Neural cell (in vitro differentiated cells): Measurements from ENCODE around the gene CRACDL. TPM values are rescaled to one million over a fixed set of nuclear protein-coding genes. Genes with fewer than 3 reads are reported as not detected.

ENCODE experiments used
- H2AFZ ChIP-seq: fragments of 200-600, 300-800 bp; sonication (generic), shearing (Covaris generic); 2 replicates; pipeline ENCODE4 v1.6.0; 2014; ENCODE audit warnings: low read depth, mild to moderate bottlenecking, antibody characterized with exemption, low read length, moderate library complexity
- H3F3A ChIP-seq: fragments of 200-600 bp; shearing (Covaris generic); 2 replicates; pipeline ENCODE4 v1.6.1; 2016; ENCODE audit warnings: mild to moderate bottlenecking, moderate library complexity, mixed read lengths, antibody characterized with exemption, low read length; ENCODE audit not compliant: insufficient read depth, poor library complexity, severe bottlenecking
- H3K27ac ChIP-seq: fragments of 200-600, 300-800 bp; sonication (generic), shearing (Covaris generic); 2 replicates; pipeline ENCODE4 v1.5.1; 2014; ENCODE audit warnings: mild to moderate bottlenecking, low read length, moderate library complexity
- H3K27me3 ChIP-seq: fragments of 300-800, 200-600 bp; sonication (generic), shearing (Covaris generic); 2 replicates; pipeline ENCODE4 v1.6.0; 2014; ENCODE audit warnings: mild to moderate bottlenecking, low read depth, low read length, moderate library complexity; ENCODE audit not compliant: insufficient read depth
- H3K36me3 ChIP-seq: fragments of 300-800, 200-600 bp; sonication (generic), shearing (Covaris generic); 2 replicates; pipeline ENCODE4 v1.5.1; 2014; ENCODE audit warnings: mild to moderate bottlenecking, antibody characterized with exemption, low read length, moderate library complexity; ENCODE audit not compliant: insufficient read depth
- H3K4me2 ChIP-seq: fragments of 300-800, 200-600 bp; sonication (generic), shearing (Covaris generic); 2 replicates; pipeline ENCODE4 v1.6.0; 2014; ENCODE audit warnings: mild to moderate bottlenecking, low read length
- H3K4me3 ChIP-seq: fragments of 300-800, 200-600 bp; sonication (generic), shearing (Covaris generic); 2 replicates; pipeline ENCODE4 v1.5.1; 2014; ENCODE audit warnings: mild to moderate bottlenecking, low read length, moderate library complexity
- H3K79me2 ChIP-seq: fragments of 200-600 bp; shearing (Covaris generic); replicated peaks from 2 replicates; pipeline ENCODE4 v1.6.0; 2014; ENCODE audit warnings: mild to moderate bottlenecking, low read length, moderate library complexity; ENCODE audit not compliant: insufficient read depth
- H3K9ac ChIP-seq: fragments of 300-800, 200-600 bp; sonication (generic), shearing (Covaris generic); 2 replicates; pipeline ENCODE4 v1.6.1; 2016; ENCODE audit warnings: mild to moderate bottlenecking, low read length, mixed read lengths
- H3K9me2 ChIP-seq: fragments of 200-600 bp; shearing (Covaris generic); 2 replicates; pipeline ENCODE4 v1.6.1; 2016; ENCODE audit warnings: mild to moderate bottlenecking, low read length, mixed read lengths; ENCODE audit not compliant: insufficient read depth
- H3K9me3 ChIP-seq: fragments of 200-600, 300-800 bp; sonication (generic), shearing (Covaris generic); 2 replicates; pipeline ENCODE4 v1.6.1; 2016; ENCODE audit warnings: mild to moderate bottlenecking, mixed run types, low read length, moderate library complexity, mixed read lengths
- H4K20me1 ChIP-seq: fragments of 200-600 bp; shearing (Covaris generic); 2 replicates; pipeline ENCODE4 v1.6.1; 2016; ENCODE audit warnings: mild to moderate bottlenecking, mixed run types; ENCODE audit not compliant: insufficient read depth
- EP300 ChIP-seq: fragments of 450-650 bp; conservative IDR thresholded peaks from 2 replicates; pipeline ENCODE4 v1.6.1; 2014; ENCODE audit warnings: antibody characterized with exemption, mild to moderate bottlenecking, moderate library complexity; ENCODE audit not compliant: poor library complexity, severe bottlenecking
- EZH2 ChIP-seq: fragments of 200-600, 300-800 bp; shearing (Covaris generic), sonication (generic); IDR thresholded peaks from 2 replicates; pipeline ENCODE4 v1.6.1; 2014; ENCODE audit warnings: antibody characterized with exemption, low read length, borderline replicate concordance, mild to moderate bottlenecking; ENCODE audit not compliant: insufficient read depth, poor library complexity, severe bottlenecking
- MXI1 ChIP-seq: fragments of 450-650 bp; conservative IDR thresholded peaks from 2 replicates; pipeline ENCODE4 v1.6.1; 2014; ENCODE audit warnings: antibody characterized with exemption, mild to moderate bottlenecking; ENCODE audit not compliant: poor library complexity, severe bottlenecking
- POLR2AphosphoS5 ChIP-seq: IDR thresholded peaks from 2 replicates; pipeline ENCODE4 v1.6.1; 2012
- RAD21 ChIP-seq: fragments of 450-650 bp; conservative IDR thresholded peaks from 2 replicates; pipeline ENCODE4 v1.6.1; 2014; ENCODE audit warnings: antibody characterized with exemption, mild to moderate bottlenecking, moderate library complexity
- REST ChIP-seq: IDR thresholded peaks from 2 replicates; pipeline ENCODE4 v1.6.1; 2012; ENCODE audit warnings: borderline replicate concordance
- SMC3 ChIP-seq: fragments of 450-650 bp; conservative IDR thresholded peaks from 2 replicates; pipeline ENCODE4 v1.6.1; 2014; ENCODE audit warnings: antibody characterized with exemption, mild to moderate bottlenecking, moderate library complexity; ENCODE audit not compliant: poor library complexity
- TAF1 ChIP-seq: IDR thresholded peaks from 2 replicates; pipeline ENCODE4 v1.6.1; 2012; ENCODE audit warnings: low read depth
- polyA plus RNA-seq: library from polyadenylated mRNA; depleted of rRNA; stranded (reverse); fragments of >200 nt; gene quantifications from 2 replicates; pipeline ENCODE4 v1.2.3, GENCODE V29; 2014
- TF ChIP-seq, protein P1 (sequence below): fragments of 450-650 bp; IDR thresholded peaks from 2 replicates; pipeline ENCODE4 v1.5.1; 2014; ENCODE audit warnings: antibody characterized with exemption, mild to moderate bottlenecking, moderate library complexity; ENCODE audit not compliant: poor library complexity, severe bottlenecking

The CRACDL gene
- polyA plus RNA-seq, 1 donor from 2014 or later, result 0.85 TPM

- no peak overlapping the region for H3K9ac ChIP-seq
- no peak overlapping the region for H3K4me2 ChIP-seq
- H3K27ac ChIP-seq, result no peak overlapping the region
- H3K9me3 ChIP-seq, result no peaks in the 10 kb centered on the region
- no peak overlapping the region for H3K4me3 ChIP-seq
- H3K27me3 ChIP-seq, result no peaks in the 10 kb centered on the region
- no peaks in the 10 kb centered on the region for H4K20me1 ChIP-seq
- H2AFZ ChIP-seq, result no peak overlapping the region
- no peaks in the 10 kb centered on the region for H3K9me2 ChIP-seq
- no peaks in the 10 kb centered on the region for H3F3A ChIP-seq
- no peaks in the 10 kb centered on the region for H3K36me3 ChIP-seq
- no peak for TF ChIP-seq POLR2AphosphoS5
- no peak for TF ChIP-seq EP300
- TF ChIP-seq EZH2, result no peak
- TF ChIP-seq MXI1, result no peak
- no peak for TF ChIP-seq RAD21
- H3K79me2 ChIP-seq, result no peaks in the 10 kb centered on the region
Observed at GRCh38 chr2:98846041-98846440, 90.0 kb downstream of the CRACDL start.

GRCh38 chr2:98842136-98842535, 93.9 kb downstream of the CRACDL start:
- Histone ChIP-seq H3F3A (no peaks in the 10 kb centered on the region), H2AFZ (no peak overlapping the region), H4K20me1 (no peaks in the 10 kb centered on the region), H3K27me3 (no peaks in the 10 kb centered on the region), H3K79me2 (no peaks in the 10 kb centered on the region), H3K27ac (no peak overlapping the region), H3K9me3 (no peaks in the 10 kb centered on the region), H3K4me3 (no peak overlapping the region), H3K9me2 (no peaks in the 10 kb centered on the region), H3K4me2 (no peak overlapping the region), H3K9ac (no peak overlapping the region), H3K36me3 (no peaks in the 10 kb centered on the region)
- TF ChIP-seq EP300 (no peak), TAF1 (no peak), POLR2AphosphoS5 (no peak), REST (no peak), MXI1 (no peak), EZH2 (no peak), SMC3 (no peak), RAD21 (no peak)
- TF ChIP-seq, protein P1, sequence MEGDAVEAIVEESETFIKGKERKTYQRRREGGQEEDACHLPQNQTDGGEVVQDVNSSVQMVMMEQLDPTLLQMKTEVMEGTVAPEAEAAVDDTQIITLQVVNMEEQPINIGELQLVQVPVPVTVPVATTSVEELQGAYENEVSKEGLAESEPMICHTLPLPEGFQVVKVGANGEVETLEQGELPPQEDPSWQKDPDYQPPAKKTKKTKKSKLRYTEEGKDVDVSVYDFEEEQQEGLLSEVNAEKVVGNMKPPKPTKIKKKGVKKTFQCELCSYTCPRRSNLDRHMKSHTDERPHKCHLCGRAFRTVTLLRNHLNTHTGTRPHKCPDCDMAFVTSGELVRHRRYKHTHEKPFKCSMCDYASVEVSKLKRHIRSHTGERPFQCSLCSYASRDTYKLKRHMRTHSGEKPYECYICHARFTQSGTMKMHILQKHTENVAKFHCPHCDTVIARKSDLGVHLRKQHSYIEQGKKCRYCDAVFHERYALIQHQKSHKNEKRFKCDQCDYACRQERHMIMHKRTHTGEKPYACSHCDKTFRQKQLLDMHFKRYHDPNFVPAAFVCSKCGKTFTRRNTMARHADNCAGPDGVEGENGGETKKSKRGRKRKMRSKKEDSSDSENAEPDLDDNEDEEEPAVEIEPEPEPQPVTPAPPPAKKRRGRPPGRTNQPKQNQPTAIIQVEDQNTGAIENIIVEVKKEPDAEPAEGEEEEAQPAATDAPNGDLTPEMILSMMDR, result no peak

DNA sequence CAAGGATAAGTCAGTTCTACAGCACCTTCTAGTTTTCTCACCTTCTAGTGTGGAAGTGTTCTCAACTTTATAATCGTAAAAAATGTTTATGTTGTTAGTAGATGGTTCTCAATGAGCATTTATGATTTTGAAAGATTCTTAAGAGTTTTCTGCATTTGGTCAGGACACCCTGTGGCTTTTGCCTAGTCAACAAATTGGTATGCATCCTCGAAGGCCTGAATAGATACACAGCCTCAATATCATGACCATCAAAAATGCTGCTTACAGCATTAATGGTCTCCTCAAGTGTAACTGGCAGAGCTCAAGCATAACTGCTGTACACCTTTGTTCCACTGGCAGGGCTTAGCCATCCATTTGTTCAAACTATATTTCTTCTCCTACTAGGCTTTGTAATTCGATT, 96.7 kb downstream of the CRACDL start:
- Histone ChIP-seq H4K20me1 (no peaks in the 10 kb centered on the region), H2AFZ (no peak overlapping the region), H3K9me3 (no peaks in the 10 kb centered on the region), H3K9ac (no peak overlapping the region), H3K36me3 (no peaks in the 10 kb centered on the region), H3F3A (no peaks in the 10 kb centered on the region), H3K27me3 (no peaks in the 10 kb centered on the region), H3K4me3 (no peak overlapping the region), H3K4me2 (no peak overlapping the region), H3K27ac (no peak overlapping the region), H3K9me2 (no peaks in the 10 kb centered on the region), H3K79me2 (no peaks in the 10 kb centered on the region)
- no peak for TF ChIP-seq REST
